Skin of body (tissue), 2 donors: Measurements from ENCODE around the gene RARG. TPM values are rescaled to one million over a fixed set of nuclear protein-coding genes. Genes with fewer than 3 reads are reported as not detected.

Experiments used
- DNase-seq: peaks from one replicate; lab custom pipeline; 2025; lab: John Stamatoyannopoulos, UW
- total RNA-seq: library from RNA; depleted of rRNA; stranded (reverse); fragments of >200 nt; gene quantifications from one replicate; pipeline ENCODE4 v1.2.3, GENCODE V29; 2014

Gene RARG
- total RNA-seq: 65.2 TPM

GRCh38 chr12:53231921-53232645 is at the start of gene RARG:
RARG (minus strand) TSS chr12:53232209; CDS start chr12:53227545, 4,664 bp downstream.
- DNase-seq: peak; percentile 50

- no peak for DNase-seq
Observed at GRCh38 chr12:53279888-53280498, 48.0 kb upstream of the RARG start.

GRCh38 chr12:53279283-53279869 is 47.4 kb upstream of the RARG start:
- no peak for DNase-seq

- DNase-seq: no peak
Observed at GRCh38 chr12:53277981-53278380, 46.0 kb upstream of the RARG start.

- no peak for DNase-seq
Observed at GRCh38 chr12:53276511-53276910, 44.5 kb upstream of the RARG start.

- no peak for DNase-seq
Observed at GRCh38 chr12:53274445-53274844, 42.4 kb upstream of the RARG start.

GRCh38 chr12:53268630-53269562 is 36.9 kb upstream of the RARG start:
- no peak for DNase-seq

GRCh38 chr12:53267999-53268629 is 36.1 kb upstream of the RARG start, which contains the start of gene ESPL1:
ESPL1 (plus strand) TSS chr12:53268299; CDS start chr12:53268767, 468 bp downstream.
- DNase-seq: peak; percentile 76

GRCh38 chr12:53267306-53267998 is 35.4 kb upstream of the RARG start:
- no peak for DNase-seq

- no peak for DNase-seq
Observed at GRCh38 chr12:53265783-53266182, 33.8 kb upstream of the RARG start.

- DNase-seq: no peak
Observed at GRCh38 chr12:53259891-53260290, 27.9 kb upstream of the RARG start.

- DNase-seq: no peak
Observed at GRCh38 chr12:53258541-53259539, 26.8 kb upstream of the RARG start.

- no peak for DNase-seq
Observed at GRCh38 chr12:53255996-53256395, 24.0 kb upstream of the RARG start.

GRCh38 chr12:53254816-53255545 is 23.0 kb upstream of the RARG start:
- DNase-seq: no peak

- no peak for DNase-seq
Observed at GRCh38 chr12:53253298-53253697, 21.3 kb upstream of the RARG start.

- no peak for DNase-seq
Observed at GRCh38 chr12:53252349-53252916, 20.4 kb upstream of the RARG start.

- DNase-seq: peak; percentile 46
Observed at GRCh38 chr12:53251477-53252348, 19.7 kb upstream of the RARG start.
